HPDE6-E6E7 (cell line): ENCODE measurements around the gene TBC1D22A.

Experiments
- DNase-seq: peaks from one replicate; pipeline ENCODE4 v3.0.0; 2011; ENCODE audit warnings: missing footprints; ENCODE audit errors: extremely low spot score

TBC1D22A gene

DNA sequence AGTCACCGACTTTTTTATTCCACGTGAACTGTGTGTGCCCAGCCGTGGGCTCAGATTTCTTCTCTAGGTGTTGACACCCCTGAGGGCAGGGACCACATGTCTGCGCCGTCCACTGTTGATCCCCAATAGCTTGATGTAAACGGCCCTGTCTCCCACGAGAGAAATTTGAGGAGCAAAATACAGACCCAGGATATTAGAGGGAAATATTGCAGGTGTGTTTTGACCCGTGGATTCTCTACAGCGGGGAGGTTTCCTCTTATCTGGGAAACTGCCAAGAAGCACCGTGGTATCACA is 437.5 kb downstream of the TBC1D22A start:
- no peak for DNase-seq

DNA sequence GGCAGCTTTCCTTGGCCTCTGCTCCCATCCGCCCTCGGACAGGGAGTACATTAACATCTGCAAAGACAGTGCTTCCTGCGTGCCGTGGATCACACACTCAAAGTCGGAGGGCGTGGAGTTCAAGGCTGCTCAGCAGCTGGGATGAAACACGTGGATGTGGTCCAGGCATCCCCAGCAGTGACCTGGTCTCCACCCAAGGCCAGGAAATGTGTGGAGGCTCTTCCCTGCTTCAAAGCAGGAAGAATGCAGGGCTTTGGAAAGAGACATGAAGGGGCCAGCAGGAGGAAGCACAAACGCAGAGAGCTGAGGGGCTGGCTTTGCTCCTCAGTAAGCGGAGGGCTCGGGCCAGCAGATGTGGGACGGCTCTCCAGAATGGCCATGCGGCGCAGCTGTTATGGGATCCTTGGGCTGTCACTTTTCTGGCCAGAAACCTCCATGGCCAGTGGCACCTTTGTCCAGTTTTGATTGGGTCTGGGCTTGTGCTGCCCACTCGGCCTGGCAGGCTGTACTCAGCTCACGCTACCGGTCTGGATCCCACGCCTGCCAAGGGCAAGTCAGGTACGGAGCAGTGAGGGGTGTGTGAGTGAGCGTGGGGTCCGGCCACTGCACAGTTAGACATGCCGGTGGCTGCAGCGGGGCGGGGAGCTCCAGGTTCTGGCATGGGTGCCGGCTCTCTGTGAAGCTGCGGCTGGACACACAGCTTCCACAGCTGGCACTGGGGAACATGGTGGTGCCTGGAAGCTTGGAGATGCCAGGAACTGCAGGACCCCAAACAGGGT is 438.0 kb downstream of the TBC1D22A start:
- no peak for DNase-seq

DNA sequence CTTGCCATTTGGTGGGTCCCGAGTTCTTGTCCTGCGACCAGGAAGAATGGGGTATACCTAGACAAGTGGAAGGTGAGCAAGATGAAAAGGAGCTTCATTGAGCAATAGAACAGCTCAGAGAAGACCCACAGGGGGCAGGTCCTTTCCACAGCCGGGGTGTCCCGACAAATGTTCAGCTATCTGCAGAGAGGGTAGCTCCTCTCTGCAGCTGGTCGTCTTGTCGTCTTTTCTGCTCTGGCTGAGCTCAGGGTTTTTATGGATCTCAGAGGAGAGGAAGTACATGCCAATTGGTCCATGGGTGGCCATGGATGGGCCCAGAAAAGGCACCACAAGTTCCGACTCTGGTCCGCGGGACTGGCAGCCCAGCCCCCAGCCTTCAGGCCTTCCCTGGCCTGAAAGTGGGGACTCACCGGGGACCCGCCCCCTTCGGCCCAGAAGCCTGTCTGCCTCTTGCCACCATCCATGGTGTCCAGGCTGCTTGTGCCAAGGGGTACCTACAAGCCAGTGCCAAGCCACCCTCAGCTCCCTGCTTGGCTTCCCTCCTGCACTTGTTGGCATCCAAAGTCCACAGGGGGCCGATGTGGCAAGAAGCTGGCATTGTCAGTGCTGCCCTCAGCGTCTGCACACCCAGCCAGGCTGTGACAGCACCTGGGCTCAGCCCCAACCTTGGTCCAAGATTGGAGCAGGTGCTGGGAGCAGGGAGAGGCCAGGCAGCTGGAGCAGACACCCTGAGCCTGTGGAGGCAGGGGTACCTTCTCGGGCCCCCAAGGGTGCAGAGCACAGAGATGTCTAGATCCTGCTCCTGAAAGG is 438.9 kb downstream of the TBC1D22A start:
- no peak for DNase-seq

DNA sequence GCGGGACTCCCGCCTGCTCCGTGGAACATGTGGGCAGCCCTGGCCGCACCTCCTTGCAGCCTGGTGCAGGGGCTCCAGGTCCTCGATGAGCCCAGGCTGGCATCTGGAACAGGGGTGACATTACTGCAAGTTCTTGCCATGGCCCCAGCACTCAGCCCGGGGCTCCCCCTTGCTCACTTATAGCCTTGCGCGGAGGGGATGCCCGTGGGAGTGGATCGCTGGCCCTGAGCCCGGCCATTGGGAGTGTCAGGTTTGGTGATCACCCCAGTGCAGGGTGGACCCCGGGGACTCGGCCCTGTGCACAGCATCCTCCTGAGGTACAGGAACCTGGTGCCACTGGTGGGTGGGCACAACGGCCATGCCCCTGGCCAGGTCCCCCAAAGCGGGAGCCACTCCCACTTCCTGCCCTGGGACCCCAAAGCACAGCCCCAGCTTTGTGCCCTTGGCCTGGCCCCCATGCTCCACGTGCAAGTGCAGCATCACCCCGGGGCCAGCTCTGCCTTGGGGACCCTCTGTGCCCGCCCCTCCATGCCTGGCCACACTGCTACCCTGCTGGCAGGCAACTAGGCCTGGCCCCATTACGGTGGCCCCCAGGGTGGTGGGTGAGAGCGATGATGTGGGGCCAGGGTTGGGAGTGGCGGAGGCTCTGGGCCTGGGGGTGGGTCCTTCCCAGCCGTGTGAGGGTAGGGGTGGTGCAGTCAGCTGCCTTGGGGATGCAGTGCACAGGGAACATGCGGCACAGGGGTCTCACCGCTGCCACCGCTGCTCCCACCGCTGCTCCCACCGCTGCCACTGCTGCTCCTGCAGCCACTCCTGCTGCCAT is 439.8 kb downstream of the TBC1D22A start:
- no peak for DNase-seq

DNA sequence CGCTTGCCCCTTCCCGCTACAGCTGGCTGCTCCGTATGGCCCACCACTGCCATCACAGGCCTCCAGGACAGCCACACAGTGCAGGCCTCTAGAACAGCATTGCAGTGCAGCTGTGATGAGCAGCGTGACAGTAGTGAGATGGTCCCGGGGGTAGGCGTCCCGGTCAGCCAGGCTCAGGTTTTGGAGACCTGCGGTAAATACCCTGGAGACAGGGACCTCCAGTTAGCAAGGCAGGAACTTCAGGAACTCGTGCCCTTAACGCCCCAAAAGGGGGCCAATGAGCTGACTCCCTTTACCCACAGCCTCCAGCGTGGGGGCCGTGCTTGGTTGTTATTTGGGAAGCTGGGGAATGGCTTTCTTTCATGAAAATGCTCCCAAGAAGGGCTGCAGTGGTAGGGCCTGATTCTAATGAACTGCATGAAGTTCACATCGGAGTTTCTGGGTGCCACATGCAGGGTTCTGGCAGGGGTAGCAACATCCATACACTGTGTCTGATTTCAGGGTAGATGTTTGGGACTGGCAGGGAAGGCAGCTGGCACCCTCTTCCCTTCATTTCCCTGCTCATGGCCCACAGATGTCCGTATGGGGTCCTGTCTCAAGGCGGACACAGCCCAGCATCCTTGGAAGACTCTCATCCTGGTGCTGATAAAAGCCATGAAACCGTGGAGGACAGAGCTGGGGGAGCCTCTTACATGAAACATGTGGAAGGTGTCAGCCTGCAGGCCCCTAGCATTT is 440.5 kb downstream of the TBC1D22A start:
- no peak for DNase-seq

DNA sequence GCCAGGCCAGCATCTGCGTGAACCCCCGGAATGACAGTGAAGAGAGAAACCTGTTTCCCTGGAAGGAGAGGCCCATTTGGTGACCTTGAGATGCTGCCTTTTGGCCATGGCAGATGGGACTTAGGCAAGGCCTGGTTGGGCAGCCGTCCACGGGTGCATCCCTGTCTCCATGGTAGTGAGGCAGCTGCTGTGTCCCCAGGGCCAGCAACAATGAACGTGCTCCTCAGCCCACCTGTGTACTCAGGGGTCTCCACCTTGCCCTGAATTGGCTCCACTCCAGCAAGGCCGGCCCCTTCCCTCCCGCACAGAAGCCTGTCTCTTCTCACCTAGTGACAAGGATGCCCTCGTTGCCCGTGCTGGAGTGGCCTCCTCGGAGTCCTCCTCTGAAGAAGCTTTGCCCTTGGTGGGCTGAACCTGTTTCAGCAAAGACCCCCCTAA is 441.1 kb downstream of the TBC1D22A start:
- no peak for DNase-seq

DNA sequence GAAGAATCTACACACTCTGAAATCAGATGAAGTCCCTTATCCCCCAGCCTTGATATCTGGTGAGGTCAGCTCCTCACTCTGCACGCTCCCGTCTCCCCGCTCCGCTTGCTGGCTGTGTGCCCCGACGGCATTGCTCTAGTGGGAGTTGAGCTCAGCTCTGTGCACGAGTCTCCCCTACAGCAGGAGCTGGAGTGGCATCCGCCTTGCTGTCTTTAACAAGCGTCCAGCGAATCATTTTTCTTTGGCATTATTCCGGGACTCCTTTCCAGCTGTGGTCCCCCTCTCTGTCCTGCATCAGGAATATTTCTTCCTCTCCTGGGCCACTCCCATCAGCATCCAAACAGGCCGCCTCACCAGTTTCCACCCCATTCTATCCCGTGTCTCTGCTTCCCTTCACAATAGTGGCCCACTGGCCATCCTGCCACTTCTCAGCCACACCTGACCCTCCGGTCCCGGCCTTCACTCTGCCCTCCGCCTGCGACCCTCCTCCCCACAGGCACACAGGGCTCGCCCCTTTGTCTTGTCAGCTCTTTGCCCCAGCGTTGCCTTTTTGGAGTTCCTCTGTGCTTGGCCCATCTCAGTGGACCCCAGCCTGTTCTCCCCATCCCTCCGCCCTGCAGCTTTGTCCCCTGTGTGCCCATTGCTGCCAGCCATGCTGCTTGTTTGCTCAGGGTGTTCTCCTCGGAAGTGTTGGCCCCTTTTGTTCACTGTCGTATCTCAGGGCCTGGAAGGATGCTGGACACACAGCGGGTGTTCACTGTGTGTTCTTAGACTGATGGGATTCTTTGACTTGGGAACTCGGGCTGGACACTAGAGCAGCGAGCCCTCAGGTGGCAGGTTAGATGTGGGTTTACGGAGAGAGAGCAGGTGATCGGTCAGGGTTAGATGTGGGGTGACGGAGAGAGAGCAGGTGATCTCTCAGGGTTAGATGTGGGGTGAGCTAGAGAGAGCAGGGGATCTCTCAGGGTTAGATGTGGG is 441.8 kb downstream of the TBC1D22A start:
- no peak for DNase-seq

DNA sequence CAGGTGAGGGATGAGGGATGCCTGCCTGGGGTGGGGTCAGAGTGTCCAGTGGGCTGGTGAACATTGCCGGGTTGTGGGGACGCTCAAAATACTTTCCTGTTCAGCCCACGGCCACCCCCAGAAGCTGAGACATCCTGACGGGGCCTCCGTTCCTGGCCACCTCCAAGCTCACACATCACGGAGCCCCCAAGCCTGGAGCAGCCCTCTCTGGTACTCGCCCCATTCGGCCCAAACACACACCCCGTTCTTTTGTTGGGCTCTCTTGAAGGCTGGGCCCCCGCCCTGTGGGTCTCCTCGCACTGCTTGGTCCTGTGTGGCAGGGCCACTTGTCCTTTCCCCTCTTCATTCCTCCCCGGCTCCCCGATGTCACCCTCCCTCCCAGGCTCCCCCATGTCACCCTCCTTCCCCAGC is 442.6 kb downstream of the TBC1D22A start:
- DNase-seq: no peak

DNA sequence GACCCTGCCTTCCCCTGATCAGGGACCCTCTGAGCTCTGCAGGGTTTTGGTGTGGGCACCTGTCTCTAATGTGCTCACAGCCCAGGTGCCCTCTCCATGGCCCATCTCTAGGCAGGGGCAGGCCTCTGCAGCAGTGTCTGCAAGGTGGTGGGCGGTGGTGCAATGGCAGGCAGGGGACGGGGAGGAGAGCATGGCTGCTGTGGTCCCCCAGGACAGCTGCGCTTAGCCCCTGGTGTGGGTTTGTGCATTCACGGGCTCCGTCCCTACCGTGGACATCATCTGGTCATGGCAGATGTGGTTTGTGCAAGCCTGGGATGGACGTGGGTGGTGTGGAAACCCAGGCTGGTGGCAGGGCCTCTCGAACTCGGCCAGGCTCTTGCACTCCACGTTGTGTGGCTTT is 443.1 kb downstream of the TBC1D22A start:
- DNase-seq: no peak

DNA sequence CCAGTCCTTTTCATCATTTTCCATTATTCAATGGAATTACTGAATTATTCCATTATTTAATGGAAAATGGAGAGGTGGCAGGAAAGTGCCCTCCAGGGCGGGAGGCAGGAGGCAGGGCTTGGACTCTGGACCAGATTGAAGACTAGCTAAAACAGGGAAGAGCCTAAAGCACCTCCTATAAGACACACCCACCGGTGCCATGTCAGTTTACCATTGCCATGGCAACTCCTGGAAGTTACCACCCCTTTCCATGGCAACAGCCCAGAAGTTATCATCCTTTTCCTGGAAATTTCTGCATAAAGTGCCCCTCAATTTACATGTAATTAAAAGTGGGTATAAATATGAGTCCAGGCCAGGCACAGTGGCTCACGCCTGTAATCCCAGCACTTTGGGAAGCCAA is 443.7 kb downstream of the TBC1D22A start:
- DNase-seq: no peak

DNA sequence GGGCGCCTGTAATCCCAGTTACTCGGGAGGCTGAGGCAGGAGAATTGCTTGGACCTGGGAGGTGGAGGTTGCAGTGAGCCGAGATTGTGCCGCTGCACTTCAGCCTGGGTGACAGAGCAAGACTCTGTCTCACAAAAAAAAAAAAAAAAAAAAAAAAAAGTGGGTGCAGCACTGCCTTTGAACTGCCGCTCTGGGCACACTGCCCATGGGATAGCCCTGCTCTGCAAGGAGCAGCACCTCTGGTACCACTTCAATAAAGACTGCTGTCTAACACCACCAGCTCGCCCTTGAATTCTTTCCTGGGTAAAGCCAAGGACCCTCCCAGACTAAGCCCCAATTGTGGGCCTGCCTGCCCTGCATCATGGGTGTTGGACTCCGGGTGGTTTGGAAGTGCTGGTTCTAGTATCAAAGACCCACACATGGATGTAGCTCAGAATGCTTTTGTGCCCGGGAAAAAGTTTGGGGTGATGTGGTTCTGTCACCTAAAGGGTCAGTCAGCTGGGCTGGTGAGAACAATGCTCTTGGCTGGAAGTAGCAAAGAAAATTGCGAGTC is 444.3 kb downstream of the TBC1D22A start:
- DNase-seq: no peak

DNA sequence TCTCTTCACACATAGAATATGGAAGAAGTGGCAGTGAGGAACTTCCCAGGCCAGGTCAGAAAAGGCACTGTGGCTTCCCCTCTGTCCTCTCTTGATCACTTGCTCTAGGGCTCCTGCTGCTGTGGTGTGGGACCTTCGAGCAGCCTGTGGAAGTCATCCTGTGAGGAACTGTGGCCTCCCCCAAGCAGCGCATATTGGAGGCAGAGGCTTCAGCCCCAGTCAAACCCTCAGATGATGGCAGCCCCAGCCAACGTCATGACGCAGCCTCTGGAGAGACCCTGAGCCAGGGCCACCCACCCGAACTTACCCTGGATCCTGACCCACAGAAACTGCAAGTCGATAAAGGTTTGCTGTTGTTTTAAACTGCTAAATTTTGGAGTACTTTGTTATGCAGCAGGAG is 444.9 kb downstream of the TBC1D22A start:
- no peak for DNase-seq

DNA sequence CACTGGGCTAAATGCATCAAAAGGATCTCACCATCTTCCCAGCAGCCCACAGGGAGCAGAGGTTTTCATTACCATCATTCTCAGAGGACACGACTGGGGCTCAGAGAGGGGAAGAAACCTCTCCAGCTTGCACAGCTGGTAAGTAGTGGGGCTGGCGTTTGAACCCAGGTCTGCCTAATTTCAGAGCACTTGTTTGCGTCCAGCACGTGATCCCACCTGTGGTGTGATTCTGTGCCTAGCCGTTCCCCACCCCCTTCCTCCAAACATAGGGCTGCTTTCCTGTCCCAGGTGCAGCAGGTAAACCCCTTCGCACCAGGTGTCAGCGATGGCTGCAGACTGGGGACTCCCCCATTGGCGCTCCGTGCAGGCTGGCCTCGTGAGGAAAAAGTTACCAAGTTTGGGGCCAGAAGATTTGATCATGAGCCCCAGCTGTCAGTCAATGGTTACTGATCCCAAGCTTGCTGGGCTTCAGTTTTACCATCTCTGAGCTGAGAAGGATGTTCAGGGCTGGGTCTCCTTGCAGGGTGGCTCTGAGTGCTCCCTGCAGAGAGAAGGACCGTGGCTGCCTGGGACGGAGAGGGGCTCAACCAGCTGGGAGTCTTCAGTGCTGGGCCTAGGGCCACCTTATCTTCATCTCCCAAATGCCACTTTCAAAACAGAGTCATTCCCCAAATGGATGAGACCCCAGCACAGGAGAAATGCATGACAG is 445.6 kb downstream of the TBC1D22A start:
- no peak for DNase-seq

DNA sequence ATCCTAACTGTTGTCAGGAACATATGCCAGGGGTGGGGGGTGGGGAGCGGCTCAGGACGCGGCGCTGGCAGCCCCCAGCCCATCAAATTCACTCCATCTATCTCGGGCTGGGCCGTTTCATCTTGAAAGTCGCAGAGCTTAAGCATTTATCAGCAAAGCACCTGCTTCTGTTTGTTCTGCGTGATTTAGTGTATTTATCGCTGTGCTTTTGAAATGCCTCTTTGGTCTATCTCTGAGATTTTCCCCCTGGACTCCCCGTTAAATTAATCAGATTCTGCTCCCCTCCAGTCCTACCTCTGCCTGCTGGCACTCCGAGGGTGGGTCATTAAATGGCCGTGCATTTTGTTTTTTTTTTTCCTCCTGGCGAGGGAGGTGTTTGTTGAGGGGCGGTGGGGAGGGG is 446.2 kb downstream of the TBC1D22A start:
- no peak for DNase-seq

DNA sequence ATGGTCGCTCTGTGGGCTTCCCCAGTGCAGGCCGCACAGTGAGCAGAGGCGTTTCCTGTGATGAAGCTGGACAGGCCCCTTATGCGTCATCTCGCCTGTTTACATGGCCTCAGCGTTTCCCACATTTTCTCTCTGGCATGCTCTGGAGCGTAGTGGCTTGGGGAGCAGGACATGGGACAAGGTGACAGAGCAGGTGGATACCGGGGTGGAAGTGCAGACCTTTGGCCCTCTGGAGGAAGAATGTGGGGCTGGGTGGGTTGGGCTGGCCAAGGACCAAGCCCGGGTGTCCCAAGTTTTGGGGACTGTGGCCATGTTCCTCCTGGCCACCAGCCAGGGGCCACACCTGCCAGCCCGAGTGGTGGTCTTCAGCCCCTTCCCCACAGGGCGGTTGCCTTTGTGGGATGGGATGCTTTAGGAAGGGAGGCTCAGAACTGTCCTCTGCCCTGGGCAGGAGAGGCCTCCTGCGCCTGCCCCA is 446.6 kb downstream of the TBC1D22A start:
- no peak for DNase-seq

DNA sequence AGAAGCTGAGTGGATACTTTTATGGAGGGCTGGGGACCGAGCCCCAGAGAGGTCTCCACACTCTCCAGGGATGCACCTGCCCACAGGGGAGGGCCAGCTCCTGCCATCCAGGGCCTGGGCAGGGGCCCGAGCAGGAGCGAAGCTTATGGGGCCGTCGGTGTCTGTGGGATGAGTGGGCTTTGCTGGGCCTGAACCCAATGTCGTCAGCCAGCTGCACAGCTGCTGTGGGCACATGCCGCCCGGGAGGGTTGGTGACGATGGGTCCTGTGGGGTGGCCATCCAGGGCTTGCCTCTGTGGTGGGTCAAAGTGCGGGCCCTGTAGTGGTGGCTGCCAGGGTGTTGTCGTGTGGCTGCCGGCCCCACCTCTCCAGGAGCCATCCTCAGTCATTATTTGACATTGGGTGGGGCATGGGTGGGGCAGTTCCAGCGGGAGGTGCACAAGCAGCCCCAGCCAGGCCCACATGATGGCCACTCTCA is 447.1 kb downstream of the TBC1D22A start:
- DNase-seq: no peak

DNA sequence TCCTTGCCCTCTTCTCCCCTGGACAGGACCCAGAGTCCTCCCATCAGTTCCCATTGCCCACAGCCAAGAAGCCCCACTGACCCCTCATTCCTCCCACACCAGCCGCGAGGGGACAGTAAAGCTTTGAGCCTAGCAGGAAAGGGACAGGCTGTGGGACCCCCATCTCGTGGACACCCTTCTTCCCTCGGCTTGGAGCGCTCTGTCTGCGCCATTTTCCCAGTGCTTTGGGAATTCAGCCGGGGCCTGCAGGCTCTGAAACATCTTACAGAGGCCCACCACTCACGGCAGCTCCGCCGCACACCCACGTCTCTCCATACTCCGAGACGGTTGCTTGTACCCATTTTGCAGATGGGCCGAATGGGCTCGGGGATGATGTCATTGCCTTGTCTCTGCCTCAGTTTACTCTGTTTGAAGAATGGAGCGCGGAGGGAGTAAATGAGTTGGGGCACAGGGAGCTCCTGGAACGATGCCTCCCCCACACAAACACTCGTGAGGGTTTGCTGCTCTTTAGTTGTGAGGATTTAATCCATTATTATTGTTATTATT is 447.7 kb downstream of the TBC1D22A start:
- no peak for DNase-seq

DNA sequence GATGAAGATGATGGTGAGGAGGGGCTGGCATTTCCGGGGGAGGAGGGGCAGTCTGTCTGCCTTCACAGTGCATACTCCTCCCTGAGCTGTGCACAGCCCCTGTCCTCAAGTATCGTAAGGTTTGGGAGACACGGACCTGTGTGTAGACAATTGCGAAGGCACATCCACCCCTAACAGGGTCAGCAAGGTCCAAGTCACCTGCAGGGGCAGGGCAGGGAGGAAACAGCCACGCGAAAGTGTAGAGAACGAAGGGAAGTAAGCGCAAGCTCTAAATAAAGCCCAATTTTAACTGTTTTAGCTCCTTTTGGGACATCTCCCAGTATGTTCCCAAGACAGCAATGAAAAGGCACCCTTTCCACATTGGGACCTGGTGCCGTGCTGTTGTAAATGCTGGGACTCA is 448.2 kb downstream of the TBC1D22A start:
- no peak for DNase-seq
